GM19193 (cell line): Measurements from ENCODE around the gene GPSM1.

ENCODE experiments used
- POLR2A ChIP-seq: IDR thresholded peaks from 4 replicates; pipeline ENCODE4 v1.6.1; 2011; ENCODE audit not compliant: insufficient read depth, insufficient read length; ENCODE audit errors: extremely low read depth

Gene GPSM1

DNA sequence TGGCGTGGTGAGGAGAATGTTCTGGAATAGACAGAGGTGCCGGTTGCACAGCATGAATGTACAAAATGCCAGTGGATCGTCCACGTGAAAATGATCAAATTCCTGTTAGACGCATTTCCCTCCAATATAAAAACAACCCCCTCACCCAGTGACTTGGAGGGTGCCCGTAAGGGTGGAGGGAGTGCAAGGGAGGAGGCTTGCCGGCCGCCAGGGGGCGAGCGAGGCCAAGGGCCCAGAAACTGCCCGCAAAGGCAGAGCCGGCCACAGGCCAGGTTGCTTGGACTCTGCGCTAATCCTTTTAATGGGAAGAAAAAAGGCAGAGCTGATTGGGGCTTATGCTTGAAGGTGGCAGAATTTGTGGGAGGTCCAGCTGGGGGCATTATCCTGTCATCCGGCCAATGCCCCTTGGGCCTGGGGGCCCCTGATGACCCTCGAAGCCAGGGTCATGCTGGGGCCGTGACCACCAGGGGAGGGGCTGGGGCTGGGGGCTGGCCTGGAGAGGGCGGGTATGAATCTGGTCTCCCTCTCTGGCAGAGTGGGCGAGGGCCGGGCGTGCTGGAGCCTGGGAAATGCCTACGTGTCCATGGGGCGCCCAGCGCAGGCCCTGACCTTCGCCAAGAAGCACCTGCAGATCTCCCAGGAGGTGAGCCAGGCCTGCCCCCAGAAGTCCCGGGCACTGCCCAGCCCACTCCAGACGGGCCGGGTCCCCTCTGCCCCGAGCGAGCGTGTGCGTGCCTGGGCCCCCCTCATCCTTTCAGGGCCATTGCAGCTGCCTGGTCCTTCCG lies 12.0 kb downstream of the GPSM1 start:
- no peak for TF ChIP-seq POLR2A

GRCh38 chr9:136339958-136340310 lies 12.6 kb downstream of the GPSM1 start:
- TF ChIP-seq POLR2A, result no peak

DNA sequence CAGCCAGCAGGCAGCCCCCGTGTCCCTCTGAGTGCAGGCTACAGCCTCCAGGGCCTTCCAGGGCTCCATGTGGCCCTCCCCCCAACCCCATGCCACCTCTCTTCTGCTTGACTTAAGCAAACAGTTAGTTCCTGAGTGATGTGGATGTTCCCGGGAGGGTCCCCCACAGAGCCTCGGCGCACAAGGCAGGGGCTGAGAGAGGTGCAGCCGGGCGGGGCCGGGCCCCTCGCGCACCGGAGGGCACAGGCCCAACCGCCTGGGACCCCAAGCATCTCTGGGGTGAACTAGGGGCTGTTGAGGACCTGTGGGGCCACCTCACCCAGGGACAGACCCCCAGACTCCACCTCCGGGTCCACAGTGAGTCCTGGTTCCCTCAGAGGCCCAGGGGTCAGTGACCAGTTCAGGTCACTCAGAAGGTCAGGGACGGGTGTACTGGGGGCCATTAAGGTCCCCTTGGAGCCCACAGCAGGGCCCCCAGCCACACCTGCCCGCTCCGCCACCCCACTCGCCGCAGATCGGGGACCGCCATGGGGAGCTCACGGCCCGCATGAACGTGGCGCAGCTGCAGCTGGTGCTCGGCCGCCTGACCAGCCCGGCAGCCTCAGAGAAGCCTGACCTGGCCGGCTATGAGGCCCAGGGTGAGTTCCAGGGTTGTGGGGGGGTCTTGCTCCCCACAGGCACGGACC lies 13.2 kb downstream of the GPSM1 start:
- TF ChIP-seq POLR2A, result no peak

- TF ChIP-seq POLR2A, result no peak
These were observed 13.8 kb downstream of the GPSM1 start for GRCh38 chr9:136341042-136341655.

- no peak for TF ChIP-seq POLR2A
These were observed 14.4 kb downstream of the GPSM1 start for GRCh38 chr9:136341769-136342168.

- TF ChIP-seq POLR2A, result no peak
These were observed 15.1 kb downstream of the GPSM1 start for GRCh38 chr9:136342181-136343120.

- TF ChIP-seq POLR2A, result no peak
These were observed 16.0 kb downstream of the GPSM1 start for GRCh38 chr9:136343121-136343883.

DNA sequence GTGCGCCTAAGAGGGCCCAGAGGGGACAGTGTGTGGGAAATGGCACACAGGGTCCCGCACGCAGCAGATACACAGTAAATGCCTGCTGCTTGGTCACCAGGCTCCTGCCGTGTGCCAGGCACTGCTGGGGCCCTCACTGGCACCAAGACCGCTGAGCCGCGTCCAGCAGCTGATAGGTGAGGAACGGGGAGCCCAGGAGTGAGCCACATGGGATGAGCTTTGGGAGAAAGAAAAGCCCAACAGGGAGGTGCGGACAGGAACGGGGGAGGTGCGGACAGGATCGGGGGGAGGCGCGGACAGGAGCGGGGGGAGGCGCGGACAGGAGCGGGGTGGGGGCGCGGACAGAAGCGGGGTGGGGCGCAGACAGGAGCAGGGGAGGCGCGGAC lies 16.5 kb downstream of the GPSM1 start:
- no peak for TF ChIP-seq POLR2A

DNA sequence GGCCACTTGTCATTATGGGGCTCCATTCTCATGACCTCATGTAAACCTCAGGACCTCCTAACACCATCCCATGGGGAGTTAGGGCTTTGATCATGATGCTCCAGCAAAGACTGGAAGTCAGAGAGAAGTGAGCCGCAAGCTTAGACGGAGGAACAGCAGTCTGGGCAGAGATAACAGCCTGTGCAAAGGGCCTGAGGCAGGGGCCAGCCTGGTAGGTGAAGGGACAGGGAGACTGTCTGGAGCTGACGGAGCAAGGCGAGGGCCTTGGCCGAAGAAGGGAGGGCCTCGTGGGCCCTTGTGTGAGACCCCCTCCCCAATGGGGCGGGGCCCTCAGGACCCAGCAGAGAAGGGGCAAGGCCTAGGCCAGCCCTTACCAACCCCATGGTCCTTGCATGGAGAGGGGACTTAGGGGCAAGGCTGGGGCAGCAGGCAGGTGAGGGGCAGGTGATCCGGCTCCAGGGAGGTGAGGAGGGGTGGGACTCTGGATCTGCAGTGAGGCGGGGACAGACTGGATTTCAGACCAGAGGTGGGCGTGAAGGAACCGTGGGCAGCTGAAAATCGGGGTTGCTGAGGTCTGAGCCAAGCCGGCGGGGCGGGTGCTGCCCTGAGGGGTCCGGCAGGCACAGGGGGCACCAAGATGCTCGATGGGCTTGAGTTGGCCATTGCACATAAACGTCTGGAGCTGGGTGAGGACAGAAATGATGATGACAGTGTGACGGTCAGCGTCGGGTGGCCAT lies 17.4 kb downstream of the GPSM1 start:
- no peak for TF ChIP-seq POLR2A

- no peak for TF ChIP-seq POLR2A
These were observed 18.2 kb downstream of the GPSM1 start for GRCh38 chr9:136345281-136346156.

DNA sequence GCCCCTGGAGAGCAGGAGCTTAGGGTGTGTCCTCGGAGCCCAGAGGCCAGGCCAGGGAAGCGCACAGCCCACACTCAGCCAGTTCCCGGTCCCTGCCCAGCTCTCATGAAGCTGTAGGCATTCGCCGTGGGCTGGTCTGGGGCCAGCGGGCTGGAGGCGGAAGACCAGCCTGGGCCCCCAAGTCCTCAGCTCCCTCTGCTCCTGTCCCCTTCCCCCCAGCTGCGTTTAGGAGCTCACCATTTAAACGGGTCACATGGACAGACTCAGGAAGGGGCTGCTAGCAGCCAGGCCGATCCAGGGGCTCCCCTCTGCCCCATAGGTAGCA lies 18.8 kb downstream of the GPSM1 start:
- no peak for TF ChIP-seq POLR2A

DNA sequence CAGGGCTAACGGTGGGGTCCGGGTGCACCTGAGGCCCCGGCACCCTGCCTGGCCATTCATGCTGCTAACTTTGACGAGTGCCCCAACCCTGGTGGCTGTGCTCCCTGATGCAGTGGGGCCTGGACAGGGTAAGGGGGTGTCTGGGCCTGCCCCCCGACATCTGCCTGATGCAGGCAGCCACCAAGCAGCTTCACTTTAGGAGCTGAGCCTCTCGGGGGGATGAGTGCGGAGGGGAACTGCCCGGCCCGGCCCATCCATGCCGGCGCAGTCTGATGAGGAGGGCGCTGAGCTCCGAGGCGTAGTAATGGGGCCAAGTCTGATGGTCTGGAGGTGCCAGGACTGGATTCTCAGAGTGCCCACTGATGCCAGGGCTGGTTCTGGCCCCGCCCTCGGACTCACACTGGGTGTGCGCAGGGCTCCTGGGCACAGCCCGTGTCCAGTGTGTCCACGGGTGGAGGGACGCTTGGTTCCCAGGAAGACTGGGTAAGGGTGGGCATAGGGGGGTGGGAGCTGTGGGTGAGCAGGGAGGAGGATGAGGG lies 19.7 kb downstream of the GPSM1 start:
- TF ChIP-seq POLR2A, result no peak

DNA sequence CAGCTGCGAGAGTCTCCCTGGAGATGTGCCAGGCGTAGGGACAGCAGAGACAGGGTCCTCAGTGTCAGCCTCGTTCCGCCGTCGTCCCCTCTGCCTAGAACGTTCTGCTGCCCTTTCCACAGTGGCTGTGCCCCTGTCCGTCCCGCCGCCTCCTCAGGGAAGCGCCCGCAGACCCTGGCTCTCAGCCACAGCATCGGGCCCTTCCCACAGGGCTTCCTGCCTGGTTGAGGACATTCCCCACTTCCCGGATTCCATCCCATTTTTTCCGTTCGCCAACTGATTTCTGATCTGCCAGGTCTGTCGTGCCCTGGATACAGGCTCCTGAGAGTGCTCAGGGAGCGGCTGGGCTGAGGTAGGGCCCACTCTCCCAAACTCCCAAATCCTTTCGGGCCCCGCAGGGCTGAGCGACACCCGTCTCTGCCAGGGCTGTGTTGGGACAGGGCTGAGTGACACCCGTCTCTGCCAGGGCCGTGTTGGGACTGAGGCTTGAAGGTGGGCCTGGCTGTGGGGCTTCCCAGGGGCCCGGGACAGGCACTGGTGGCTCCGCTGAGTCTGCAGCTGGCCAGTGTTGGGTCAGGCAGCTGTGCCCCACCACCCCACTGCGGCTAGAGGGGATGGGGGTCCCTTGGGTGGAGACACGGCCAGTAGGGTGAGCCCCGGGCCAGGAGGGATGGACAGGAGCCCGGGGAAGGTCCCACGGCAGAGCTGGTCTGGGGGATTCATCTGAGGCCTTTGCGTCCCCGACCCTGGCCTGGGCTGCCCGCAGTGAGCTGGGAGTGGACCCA lies 20.3 kb downstream of the GPSM1 start:
- TF ChIP-seq POLR2A, result no peak
